22Rv1 (cell line): ENCODE data around the gene PDLIM5.

Source experiments
- CTCF ChIP-seq: fragments of 450-650 bp; IDR thresholded peaks from 2 replicates; pipeline ENCODE4 v1.5.1; 2017; ENCODE audit warnings: mild to moderate bottlenecking
- ZFX ChIP-seq: fragments of 450-650 bp; IDR thresholded peaks from 2 replicates; pipeline ENCODE4 v1.6.1; 2017; ENCODE audit warnings: antibody characterized with exemption, borderline replicate concordance

GRCh38 chr4:94516999-94517398 is 65.3 kb downstream of the PDLIM5 start:
- TF ChIP-seq CTCF (no peak), ZFX (no peak)
